ENCODE results near the gene MRPL45.

GRCh38 chr17:38363016-38363415 lies 66.0 kb downstream of the MRPL45 start:
- TF ChIP-seq POLR2A (IDR thresholded peaks at IDR 0.05; ENCODE audit: low read length) (no peak), GATA1 (IDR thresholded peaks at IDR 0.05; ENCODE audit: low read depth, low read length) (no peak)
